Adipocyte (in vitro differentiated cells): ENCODE data around the gene BCR.

Experiments used
- DNase-seq: peaks from one replicate; pipeline ENCODE4 v3.0.0-alpha.2; 2015; ENCODE audit warnings: low read depth
- H3K27me3 ChIP-seq: replicated peaks from 2 replicates; pipeline ENCODE4 v1.7.0; 2013; ENCODE audit warnings: mild to moderate bottlenecking, low read length, moderate library complexity; ENCODE audit not compliant: control insufficient read depth, insufficient read depth
- H3K36me3 ChIP-seq: 2 replicates; pipeline ENCODE4 v1.7.0; 2013; ENCODE audit warnings: low read length, mild to moderate bottlenecking, moderate library complexity; ENCODE audit not compliant: control insufficient read depth, insufficient read depth, severe bottlenecking
- H3K4me1 ChIP-seq: 2 replicates; pipeline ENCODE4 v1.7.0; 2013; ENCODE audit warnings: mild to moderate bottlenecking, low read length, moderate library complexity; ENCODE audit not compliant: control insufficient read depth, insufficient read depth
- H3K4me3 ChIP-seq: 2 replicates; pipeline ENCODE4 v1.7.0; 2013; ENCODE audit warnings: mild to moderate bottlenecking, low read length, moderate library complexity
- H3K9ac ChIP-seq: 2 replicates; pipeline ENCODE4 v1.7.0; 2013; ENCODE audit warnings: mild to moderate bottlenecking, low read length, moderate library complexity
- H3K9me3 ChIP-seq: 2 replicates; pipeline ENCODE4 v1.7.0; 2013; ENCODE audit warnings: mild to moderate bottlenecking, low read length, moderate library complexity; ENCODE audit not compliant: control insufficient read depth

BCR gene

DNA sequence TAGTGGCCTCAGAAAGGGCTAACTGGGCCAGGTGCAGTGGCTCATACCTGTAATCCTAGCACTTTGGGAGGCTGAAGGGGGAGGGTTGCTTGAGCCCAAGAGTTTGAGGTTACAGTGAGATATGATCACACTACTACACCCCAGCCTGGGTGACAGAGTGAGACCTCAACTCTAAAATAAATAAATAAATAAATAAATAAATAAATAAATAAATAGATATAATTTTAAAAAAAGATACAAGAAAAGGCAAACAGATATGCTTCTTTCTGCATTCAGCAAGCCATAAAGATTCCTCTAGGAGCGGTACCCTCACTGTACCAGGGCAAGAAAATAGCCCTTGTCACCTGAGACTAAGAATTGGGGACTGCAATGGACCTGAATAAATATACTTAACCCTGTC is 37.2 kb upstream of the BCR start:
- Histone ChIP-seq H3K36me3 (no peaks in the 10 kb centered on the region), H3K9ac (no peak overlapping the region), H3K4me3 (no peak overlapping the region)

DNA sequence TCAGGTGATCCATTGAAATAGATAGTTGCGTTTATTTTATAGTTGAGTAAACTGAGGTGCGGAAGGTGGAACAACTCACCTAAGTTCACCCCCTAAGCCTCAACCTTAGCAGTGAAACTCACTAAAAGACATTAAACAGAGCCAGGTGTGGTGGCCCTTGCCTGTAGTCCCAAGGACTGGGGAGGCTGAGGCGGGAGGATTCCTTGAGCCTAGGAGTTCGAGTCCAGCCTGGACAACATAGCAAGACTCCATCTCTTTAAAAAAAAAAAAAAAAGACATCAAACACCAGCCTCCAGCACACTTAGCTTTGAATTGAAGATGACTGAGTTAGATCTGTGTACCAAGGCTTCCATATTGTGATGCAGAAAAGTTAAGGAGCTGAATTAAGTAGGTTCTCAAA is 35.9 kb upstream of the BCR start:
- Histone ChIP-seq H3K36me3 (no peaks in the 10 kb centered on the region), H3K4me1 (peaks cover 19% of the 10 kb centered on the region), H3K9me3 (no peaks in the 10 kb centered on the region), H3K27me3 (no peaks in the 10 kb centered on the region), H3K9ac (peak overlapping the region; percentile 22), H3K4me3 (no peak overlapping the region)
- DNase-seq = no peak

More for the DNA sequence above, 37.2 kb upstream of the BCR start:
- H3K4me1 ChIP-seq = peaks cover 19% of the 10 kb centered on the region
- H3K27me3 ChIP-seq = no peaks in the 10 kb centered on the region
- H3K9me3 ChIP-seq = no peaks in the 10 kb centered on the region
- no peak for DNase-seq

DNA sequence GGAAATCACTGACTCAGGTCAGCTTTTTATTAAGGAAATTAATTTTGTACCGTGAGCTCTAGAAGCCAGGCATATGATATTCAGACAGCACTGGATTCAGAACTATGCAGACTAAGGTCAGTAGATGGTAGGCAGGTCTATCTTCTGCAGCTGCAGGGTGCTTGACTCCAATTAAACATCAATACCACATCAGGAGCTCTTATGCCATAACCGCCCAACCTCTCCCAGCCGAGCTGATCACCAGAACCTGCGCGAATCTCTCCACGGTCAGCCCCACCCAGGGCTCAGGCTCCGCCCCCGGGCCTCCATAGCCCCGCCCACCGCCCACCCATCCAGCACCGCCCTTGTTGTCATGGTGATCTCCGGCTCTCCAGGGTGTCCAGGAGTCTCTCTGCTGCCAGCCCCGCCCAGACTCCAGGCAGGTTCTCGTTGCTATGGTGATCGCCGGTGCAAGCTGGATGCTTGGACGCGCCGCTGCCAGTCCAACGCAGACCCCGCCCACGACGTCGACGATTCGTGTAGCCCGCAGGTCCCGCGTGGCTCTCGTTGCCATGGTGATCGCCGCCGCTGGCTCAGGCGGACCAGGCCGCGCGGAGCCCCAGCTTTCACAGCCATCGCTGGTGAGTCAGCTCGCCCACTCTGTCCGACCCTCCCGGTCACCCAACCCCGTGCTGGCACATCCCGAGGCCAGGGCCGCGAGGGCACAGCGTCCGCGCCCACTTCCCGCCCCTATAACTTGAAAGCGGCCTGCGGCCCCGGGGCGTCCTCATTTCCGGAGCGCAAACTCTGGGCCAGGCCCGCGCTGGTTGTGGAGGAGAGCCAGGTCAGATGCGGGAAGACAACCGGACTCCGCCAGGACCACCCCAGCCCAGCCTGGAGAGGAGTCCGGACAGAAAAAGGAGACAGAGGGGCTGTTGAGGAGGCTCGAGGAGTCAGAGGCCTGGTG is 35.1 kb upstream of the BCR start, which contains the start of gene RAB36:
TSS of gene RAB36 (plus strand) at position 546 of the 946 bp plus-strand sequence. CDS start 1,140 bp downstream, outside the sequence.
- Histone ChIP-seq H3K27me3 (no peaks in the 10 kb centered on the region), H3K4me3 (peak within 1 kb of the TSS; percentile 79), H3K9ac (peak within 1 kb of the TSS; percentile 83), H3K36me3 (no peaks in the 10 kb centered on the region), H3K4me1 (peaks cover 19% of the 10 kb centered on the region), H3K9me3 (no peaks in the 10 kb centered on the region)
- peak; percentile 99 for DNase-seq

DNA sequence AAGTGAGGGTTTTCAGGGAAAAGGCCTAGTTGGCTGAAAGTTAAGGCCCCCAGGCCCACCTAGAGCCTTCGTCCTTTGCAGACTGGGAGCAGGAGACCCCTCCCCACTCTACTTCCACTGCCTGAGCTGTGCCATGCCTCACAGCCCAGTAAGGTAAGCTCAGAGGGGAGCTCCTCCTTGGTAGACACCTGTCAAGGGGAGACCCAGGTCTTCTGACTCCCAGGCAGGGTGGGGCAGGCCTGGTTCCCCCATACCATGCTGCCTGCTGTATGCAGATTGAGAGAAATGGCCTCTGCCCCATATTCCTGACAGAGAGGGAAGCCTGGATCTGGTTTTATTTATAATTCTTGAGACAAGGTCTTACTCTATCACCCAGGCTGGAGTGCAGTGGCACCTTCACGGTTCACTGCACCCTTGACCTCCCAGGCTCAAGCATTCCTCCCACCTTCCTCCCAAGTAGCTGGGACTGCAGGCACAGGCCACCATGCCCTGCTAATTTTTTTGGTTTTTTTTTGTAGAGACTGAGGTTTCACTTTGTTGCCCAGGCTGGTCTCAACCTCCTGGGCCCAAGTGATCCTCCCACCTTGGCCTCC is 34.3 kb upstream of the BCR start:
- peaks cover 19% of the 10 kb centered on the region for H3K4me1 ChIP-seq

DNA sequence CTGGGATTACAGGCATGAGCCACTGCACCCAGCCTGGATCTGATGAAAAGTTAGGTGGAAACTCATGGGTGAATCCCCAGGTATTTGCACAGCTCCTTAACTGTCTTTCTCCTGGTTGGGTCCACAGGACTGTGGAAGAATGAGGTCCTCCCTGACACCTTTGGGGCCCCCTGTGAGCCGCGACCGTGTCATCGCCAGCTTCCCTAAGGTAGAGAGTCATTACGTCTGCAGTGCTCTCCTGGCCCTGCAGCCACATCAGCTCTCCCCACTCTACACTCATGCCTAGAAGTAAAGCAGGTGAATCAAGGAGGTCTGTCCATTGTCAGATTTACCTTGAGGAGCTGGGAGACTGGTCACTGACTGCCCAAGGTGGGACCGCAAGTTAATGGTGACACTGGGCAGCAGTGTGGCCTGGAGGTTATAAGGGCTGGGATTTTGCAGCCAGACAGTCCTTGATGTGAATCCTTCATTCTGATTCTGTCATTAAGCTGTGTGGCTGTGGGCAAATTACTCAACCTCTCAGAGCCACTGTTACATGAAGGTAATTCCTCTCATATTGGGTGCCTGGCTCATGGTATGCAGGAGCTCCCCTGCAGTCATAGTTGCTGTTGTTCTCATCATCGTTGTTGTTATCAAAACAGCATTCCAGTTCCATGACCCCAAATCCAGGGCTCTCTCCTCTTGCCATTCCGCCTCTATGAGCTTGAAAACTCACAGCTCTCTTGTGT is 33.7 kb upstream of the BCR start:
- H3K36me3 ChIP-seq = no peaks in the 10 kb centered on the region

More for the DNA sequence above, 34.3 kb upstream of the BCR start:
- Histone ChIP-seq H3K9ac (peak overlapping the region; percentile 83), H3K9me3 (no peaks in the 10 kb centered on the region), H3K27me3 (no peaks in the 10 kb centered on the region), H3K4me3 (peak overlapping the region; percentile 79), H3K36me3 (no peaks in the 10 kb centered on the region)
- DNase-seq = peak; percentile 6

DNA sequence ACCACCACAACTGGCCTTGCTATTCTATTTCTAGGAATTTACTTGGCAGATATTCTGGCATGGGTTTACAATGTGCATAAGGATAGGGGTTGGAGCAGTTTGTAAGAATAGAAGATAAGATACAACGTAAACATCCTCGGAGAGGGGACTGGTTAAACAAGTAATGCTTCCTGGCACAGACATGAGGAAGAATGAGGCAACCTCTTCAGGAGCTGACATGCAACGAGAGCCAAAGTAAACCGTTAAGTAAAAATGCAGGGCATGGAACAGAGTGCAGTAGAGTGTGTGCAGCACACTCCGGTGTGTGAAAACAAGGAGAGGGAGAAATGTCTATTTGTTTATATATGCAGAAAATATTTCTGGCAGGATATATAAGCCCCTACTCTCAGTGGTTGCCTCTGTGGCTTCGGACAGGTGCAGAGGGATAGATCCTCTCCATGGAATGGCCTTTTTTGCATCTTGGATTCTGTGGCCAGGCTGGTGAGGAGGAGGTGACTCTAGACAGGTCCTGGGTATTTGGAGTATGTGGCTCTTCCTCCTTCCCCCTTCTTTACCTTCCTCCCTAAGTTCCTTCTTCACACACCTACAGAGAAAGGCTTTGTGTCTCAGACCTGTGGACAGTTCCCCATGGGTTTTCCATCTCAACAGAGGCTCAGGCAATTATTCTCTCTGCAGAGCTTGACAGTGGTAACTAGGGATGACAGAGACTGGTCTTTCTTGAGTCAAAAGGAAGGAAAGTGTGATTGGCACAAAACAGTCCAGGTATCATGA is 32.5 kb upstream of the BCR start:
- peak; percentile 74 for DNase-seq
- H3K36me3 ChIP-seq = no peaks in the 10 kb centered on the region
- H3K27me3 ChIP-seq = no peaks in the 10 kb centered on the region
- no peak overlapping the region for H3K9ac ChIP-seq
- H3K4me1 ChIP-seq = peaks cover 16% of the 10 kb centered on the region
- H3K4me3 ChIP-seq = no peak overlapping the region
- H3K9me3 ChIP-seq = no peaks in the 10 kb centered on the region

More for the DNA sequence above, 33.7 kb upstream of the BCR start:
- Histone ChIP-seq H3K4me1 (peaks cover 19% of the 10 kb centered on the region), H3K9me3 (no peaks in the 10 kb centered on the region), H3K4me3 (no peak overlapping the region), H3K9ac (no peak overlapping the region), H3K27me3 (no peaks in the 10 kb centered on the region)
- DNase-seq = no peak

DNA sequence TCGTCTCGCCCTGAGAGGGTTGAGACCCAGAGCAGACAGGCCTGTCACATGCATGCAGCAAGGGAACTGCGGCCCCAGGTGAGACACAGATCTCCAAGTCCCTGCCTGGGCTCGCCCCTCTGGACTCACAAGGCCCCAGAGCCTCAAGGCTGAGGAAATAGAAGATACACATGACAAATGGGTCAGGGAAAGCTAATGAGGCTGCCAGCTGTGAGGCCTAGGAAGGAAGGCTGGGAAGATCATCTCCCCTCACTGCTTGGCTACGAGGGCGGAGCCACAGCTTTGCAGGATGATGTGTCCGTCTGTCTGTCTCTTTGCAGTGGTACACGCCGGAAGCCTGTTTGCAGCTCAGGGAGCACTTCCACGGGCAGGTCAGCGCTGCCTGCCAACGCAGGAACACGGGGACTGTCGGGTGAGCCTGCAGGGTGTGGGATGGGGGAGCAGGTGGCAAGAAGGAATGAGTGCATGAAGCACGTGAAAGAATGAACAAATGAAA is 30.5 kb upstream of the BCR start:
- Histone ChIP-seq H3K4me3 (no peak overlapping the region), H3K36me3 (no peaks in the 10 kb centered on the region), H3K9me3 (no peaks in the 10 kb centered on the region), H3K9ac (no peak overlapping the region), H3K4me1 (peaks cover 16% of the 10 kb centered on the region), H3K27me3 (no peaks in the 10 kb centered on the region)
- no peak for DNase-seq

DNA sequence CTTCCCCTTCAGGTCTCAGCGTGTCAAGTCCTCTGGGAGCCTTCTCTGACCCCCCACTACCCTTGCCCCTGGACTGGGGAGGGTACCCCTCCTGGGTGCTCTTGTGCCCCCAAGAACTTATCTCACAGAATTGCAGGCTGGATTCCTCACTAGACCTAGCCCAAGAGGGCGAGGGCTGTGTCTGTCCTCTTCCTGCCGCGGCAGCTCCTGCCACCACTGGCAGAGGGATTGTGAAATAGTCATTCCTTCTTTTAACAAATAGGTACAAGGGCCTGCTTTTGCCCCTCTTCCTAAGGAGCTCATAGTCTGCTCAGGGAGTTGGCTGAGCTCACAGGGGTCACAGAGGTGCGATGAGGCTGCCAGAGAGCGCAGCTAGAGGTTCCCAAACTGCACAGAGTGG is 29.5 kb upstream of the BCR start:
- Histone ChIP-seq H3K36me3 (no peaks in the 10 kb centered on the region), H3K4me1 (peaks cover 11% of the 10 kb centered on the region), H3K9me3 (no peaks in the 10 kb centered on the region), H3K27me3 (no peaks in the 10 kb centered on the region), H3K4me3 (no peak overlapping the region), H3K9ac (no peak overlapping the region)
- no peak for DNase-seq

DNA sequence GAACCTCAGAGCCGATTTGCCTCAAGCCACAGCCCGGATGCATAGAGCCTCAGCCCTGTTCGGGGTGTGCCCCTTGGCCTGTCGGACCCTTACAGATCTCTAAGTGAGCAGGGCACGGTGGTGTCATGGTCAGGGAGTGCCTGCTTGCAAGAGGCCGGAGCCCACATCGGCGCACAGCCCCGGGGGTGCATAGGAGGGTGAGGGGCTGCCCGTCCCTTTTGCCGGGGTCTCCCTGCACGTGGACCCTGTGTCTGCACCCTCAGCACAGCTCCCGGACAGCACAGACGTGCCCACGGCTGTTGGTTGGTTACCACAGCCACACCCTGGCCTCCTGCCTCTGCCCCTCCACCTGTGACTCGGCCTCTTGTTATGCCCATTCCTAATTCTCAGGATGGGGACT is 28.5 kb upstream of the BCR start:
- Histone ChIP-seq H3K9ac (no peak overlapping the region), H3K27me3 (no peaks in the 10 kb centered on the region), H3K36me3 (no peaks in the 10 kb centered on the region), H3K9me3 (no peaks in the 10 kb centered on the region), H3K4me3 (no peak overlapping the region), H3K4me1 (peaks cover 5% of the 10 kb centered on the region)
- DNase-seq = no peak

DNA sequence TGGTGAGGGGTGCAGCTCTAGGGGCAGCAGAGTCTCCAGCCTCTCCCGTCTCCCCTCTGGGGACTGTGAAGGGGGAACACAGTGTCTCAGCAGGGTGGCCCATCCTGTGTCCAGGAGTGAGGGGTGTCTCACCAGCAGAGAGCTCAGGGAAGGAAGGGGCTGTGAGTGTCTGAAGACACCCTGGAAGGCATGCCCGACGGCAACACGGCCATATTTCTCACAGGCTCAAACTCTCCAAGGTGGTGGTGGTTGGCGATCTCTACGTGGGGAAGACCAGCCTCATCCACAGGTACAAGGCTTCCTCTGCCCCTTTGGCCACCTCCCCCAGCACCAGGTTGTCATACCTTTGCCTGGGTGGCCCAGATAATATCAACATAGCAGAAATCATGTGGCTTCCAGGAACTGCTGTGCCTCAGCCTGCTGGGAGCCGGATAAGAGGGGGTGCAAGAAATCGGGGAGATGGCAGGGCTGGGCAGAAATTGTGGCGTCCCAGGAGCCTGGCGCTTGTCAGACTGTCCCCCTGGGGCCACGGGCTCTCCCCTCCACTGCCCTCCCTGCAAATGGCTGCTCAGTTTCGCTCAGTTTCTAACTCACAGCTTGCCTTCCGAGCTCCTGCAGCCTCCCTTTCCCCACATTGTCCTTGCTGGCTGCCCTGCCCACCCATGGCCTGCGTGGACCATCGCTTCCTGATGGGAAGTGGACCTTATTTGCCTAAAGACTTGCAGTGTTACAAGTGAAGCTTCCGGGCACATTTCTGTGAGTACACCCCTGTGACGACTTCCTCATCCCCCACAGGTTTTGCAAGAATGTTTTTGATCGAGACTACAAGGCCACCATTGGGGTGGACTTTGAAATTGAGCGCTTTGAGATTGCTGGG is 27.8 kb upstream of the BCR start:
- no peaks in the 10 kb centered on the region for H3K36me3 ChIP-seq
- no peak for DNase-seq
- no peak overlapping the region for H3K4me3 ChIP-seq
- no peak overlapping the region for H3K9ac ChIP-seq
- no peaks in the 10 kb centered on the region for H3K27me3 ChIP-seq
- peaks cover 5% of the 10 kb centered on the region for H3K4me1 ChIP-seq
- H3K9me3 ChIP-seq = no peaks in the 10 kb centered on the region
